AG20443 (cell line): Measurements from ENCODE around the gene B4GALT2.
A peak's percentile ranks its signal among the peaks of the same experiment; 100 is the strongest.

Experiments used
- DNase-seq: peaks from one replicate; pipeline ENCODE4 v3.0.0; 2012; ENCODE audit warnings: low spot score, mixed read lengths

Gene B4GALT2

DNA sequence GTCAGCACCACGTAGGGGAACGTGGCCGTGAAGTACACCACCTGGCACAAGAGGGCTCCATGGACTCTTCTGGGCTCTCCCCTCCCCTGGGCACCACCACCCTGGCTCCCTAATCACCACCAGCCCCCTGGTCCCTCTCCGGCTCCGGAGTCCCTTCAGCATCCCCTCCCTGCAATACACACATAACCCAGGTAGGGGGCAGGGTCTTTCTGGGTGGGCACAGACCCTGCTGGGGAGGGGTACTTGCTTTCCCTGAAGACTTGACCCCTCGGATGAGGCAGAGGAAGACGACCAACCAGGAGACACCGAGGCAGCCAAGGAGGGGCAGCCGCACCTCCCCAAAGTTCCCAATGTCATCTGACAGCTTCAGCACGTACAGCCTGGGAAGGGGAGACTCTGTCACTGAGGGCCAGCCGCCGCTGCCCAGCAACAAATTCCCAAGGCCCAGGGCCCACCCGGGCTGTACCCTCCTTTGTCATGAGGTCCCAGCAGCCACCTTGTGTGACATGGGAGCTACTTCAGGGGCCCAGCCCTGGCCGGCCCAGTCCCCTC is 23.7 kb downstream of the B4GALT2 start:
- DNase-seq: no peak

DNA sequence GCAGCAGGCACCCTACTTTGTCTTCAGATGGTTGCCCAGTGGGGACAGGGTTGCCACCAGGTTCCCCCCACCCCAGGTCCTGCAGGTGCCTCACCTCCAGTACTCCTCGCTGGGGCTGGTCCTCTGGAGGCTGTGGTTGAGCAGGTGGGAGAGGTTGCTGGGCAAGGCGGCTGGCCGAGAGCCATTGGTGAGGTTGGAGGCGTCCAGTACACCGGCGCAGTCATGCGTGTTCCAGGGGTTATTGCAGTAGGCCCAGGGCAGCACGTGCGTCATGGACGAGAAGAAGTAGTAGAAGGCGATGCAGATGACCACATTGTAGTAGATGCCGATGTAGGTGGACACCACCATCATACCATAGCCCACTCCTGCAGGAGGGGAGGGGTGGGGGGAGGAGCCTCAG is 29.2 kb downstream of the B4GALT2 start:
- DNase-seq: no peak

DNA sequence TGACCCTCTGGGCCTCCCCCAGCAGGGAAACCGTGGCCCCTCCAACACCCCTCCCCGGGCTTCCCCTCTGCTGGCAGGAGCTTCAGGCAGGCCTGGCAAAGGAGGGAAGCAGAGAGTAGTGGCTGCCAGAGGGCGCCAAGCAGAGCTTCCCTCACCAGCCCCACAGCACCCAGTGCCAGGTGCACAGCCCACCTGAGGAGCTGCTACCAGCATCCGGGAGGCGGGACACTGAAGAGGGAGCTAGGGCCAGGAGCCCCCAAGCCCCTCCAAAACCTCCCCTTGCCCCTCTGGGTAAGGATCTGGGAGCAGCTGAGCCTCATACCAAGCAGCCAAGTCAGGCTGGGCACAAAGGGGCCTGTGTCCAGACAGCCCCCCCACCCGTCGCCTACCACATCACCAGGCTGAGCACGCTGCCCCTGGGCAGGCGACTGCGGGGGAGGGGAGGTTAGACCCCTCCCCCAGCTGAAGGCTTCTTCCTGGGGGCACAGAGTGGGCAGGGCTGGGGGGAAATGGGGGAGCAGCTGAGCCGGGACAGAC is 32.0 kb downstream of the B4GALT2 start:
- no peak for DNase-seq

DNA sequence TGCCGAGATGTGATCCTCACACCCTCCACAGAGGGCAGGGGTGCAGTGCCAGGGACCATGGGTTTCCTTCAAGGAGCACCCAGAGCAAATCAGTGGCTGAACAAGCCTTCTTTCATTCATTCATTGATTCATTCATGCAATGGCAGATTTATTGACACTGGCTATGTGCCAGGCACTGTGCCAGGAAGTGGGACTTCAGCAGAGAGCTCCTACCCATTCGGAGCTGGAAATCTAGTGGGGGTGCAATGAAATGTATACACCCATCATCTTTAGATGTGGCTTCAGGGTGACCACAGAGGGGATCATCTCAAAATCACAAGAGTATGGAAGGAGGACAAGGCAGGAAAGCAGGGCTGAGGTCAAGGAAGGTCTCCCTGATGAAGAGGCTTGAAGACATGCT is 33.4 kb downstream of the B4GALT2 start:
- DNase-seq: no peak

DNA sequence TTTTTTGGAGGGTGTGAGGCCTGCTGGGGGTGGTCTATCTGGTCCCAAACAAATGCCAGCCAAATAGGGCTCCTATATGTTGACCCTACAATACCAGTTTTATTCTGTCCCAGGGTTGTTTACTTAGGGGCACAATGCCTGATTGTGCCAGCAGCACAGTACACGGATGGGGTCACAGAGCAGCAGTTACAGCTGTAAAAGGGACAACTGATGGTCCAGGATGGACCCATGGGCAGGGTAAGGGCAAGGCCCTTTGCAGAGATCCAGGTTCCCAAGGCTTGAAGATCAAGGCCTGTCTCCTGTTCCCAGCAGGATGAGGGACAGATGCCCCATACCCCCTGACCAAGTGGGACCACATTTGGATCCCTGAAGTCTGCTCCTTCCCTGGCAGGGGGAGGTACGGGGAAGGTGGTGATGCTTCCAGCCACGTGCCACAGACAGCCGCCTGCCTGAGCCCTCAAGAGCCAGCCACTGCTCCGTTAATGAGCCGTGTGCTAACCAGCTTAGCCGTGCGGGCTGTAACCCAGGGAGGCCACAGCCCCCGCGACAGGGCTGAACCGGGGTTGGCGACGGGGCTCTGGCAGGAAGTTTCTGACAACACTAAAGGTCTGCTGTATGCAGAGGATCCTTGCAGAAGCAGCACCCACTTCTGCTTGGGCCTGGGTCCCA is 34.1 kb downstream of the B4GALT2 start:
- no peak for DNase-seq

DNA sequence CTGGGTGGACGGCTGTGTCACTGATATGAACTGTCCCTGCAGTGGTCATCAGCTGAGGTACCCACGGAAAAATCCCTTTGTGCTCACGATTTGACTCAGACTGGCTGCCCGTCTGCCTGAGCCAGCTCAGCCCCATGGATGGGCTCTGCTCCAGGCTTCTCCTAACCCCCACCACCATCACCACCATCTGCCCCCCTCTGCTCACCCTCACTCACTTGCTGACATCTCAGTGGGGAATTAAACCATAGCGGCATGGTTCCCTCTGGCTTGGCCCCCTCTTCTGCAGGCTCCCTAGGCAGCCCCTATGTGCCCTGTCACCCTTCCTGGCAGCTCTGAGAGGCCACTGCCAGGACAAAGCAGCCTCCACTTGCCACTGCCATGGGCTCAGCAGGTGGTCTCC is 34.9 kb downstream of the B4GALT2 start:
- no peak for DNase-seq

DNA sequence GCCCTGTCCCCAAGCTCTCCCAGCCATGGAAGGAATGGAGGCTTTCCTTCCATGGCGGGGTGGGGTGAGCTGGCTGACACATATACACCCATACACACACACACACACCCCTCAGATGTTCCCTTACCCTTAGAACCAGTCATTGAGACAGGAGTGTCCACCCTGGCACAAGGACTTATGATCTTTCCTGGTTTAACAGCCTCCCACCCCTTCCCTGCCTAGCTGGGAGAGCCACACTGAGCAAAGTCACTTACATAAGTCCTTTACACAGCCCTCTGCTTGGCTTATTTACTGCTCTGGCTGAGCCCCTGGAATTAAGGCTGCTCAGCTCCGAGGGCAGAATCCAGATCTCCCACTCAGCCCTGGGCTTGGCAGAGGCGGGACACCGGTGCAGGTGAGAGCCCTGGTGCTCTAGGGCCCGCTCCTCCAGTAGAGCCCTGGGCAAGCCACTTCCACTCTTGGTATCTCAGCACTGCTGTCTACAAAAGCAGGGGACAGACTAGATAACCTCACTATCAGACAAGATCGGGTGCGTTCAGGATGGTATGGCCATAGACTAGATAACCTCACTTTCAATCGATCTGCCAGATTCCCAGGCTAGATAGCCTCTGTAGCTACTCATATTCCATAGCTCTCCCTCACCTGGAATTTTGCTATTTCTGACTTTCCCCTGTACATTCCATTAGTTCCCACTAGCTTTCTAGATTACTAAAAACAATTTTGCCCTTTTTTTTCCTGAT is 35.5 kb downstream of the B4GALT2 start:
- no peak for DNase-seq

DNA sequence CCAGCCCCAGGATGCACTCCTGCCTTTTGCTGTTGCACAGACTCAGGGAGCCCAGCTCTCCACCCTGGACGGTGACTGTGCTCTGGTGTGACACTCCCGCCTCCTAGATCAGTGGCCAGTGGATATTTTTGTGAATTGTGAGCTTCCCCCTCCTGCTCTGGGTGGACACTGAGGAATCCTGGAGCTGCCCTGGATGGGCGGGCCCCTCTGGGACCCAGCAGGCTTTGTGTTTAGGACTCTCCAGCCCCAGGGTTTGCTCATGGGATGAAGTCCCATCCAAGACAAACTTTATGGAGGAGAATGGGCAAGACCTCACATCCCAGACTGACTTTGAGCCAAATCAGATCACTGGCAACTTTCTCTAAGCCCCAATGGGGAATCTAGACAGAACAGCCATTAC is 36.2 kb downstream of the B4GALT2 start:
- DNase-seq: peak; percentile 35

DNA sequence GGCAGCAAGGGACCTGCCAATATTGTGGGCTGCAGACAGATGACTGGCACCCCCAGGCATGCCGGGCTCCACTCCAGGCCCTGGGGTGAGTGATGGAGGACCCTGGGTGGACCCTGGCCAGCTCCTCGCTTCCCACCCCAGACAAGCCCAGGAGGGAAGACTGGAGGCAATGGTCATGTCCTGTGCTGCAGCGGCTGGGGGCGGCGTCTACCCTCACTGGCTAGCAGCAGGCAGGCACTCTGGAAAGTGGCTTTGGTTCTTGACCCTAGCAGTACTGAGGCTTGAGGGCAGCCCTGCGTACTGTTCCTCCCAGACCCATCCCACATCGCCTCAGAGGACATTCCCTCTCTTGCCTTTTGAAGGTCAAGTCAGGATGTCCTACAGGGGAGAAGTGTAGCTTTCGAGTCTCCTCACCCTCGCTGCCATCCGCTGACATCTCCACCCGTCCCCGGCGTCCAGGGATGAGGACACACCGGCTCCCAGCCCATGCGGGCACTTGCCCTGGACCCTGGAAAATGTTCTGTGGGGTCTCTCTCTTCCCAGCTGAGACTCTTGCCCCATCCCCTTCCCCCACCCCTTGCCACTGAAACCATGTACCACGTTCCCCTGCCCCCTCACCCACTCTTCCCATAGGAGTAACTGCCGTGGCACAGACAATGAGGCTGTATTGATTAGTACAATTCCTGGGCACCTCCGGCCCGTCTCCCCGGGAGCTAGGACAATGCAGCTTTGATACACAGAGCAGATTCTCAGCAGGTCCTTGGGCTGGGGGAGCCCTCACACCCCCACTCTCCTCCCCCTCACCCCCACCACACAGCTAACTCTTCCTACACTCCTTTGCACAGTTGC is 37.3 kb downstream of the B4GALT2 start:
- no peak for DNase-seq

DNA sequence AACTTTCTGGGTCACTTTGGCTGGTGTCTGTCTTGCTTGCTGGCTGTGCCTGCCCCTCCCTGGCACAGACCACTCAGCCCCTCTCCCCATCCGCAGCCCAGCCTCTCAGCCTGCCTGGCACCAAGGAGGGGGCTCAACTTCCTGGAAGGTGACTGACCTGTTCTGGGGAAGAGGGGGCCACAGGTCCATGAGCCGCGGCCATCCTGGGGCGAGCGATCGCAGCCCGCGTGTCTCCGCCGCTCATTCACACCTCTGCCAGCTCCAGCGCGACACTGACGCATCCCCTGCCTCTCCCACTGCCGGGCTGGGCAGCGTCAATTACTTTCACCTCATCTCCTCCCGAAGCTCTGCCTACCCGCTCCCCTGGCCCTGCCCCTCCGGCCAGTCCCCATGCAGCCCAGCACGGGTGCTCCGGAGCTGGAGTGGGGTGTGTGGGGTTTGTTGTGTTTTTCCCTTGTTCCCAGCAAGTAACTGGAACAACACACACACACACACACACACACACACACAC is 37.9 kb downstream of the B4GALT2 start:
- no peak for DNase-seq

DNA sequence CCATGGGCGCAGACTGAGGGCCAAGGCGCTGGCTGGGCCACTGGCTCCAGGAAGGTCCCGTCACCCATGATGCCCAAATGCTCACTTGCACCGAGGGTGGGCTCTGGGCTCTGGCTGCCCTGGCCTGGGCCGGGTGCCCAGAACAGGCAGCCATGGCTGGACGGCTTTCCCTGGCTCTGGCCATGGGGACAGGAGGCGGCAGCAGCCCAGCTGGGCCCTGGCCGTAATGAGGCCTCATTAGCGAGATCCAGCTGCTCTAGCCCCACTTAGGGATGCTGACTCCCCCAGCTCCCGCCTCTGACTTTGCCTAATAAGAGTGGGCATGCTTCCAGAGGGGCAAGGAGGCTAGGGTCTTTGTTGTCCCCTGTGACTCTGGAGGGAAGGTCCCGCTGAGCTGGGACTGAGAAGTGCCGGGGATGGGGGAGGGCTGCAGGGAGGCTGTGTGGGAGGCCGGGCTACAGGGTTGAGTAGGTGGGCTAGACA is 40.5 kb downstream of the B4GALT2 start:
- no peak for DNase-seq

DNA sequence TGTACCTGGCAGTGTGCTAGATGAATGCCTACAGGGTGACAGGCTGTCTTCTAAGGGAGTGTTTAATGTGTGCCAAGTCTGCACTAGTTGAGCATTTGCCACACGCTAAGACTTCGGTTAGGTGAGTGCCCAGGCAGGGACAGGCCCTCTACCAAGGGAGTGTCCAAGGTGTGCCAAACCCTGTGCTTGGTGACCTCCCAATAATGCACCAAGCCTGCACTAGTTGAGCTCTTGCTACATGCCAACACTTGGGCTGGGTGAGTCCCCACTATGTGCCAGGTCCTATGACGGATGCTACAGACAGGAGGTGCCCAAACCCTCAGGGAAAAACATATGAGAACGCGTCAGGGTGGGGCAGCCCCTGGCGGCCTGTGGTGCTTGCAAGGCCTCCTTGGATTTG is 41.5 kb downstream of the B4GALT2 start:
- DNase-seq: no peak

DNA sequence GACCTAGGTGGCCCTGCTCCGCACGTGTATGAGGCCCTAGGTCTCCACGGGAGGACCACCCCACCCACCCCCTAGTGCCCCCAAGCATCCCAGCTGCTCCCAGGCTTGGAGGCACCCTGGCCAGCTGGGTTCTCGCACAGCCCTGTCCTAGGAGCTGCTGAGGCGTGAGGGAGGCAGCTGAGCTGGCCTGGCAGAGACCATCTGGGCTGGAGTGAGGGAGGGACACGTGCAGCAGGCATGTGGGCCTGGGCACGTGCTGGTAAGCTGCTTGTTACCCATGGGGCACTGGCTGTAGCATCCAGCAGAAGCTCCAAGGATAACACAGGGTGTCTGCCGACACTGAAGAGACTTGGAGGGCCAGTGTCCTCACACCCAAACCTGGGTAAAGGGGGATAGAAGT is 42.1 kb downstream of the B4GALT2 start:
- no peak for DNase-seq

DNA sequence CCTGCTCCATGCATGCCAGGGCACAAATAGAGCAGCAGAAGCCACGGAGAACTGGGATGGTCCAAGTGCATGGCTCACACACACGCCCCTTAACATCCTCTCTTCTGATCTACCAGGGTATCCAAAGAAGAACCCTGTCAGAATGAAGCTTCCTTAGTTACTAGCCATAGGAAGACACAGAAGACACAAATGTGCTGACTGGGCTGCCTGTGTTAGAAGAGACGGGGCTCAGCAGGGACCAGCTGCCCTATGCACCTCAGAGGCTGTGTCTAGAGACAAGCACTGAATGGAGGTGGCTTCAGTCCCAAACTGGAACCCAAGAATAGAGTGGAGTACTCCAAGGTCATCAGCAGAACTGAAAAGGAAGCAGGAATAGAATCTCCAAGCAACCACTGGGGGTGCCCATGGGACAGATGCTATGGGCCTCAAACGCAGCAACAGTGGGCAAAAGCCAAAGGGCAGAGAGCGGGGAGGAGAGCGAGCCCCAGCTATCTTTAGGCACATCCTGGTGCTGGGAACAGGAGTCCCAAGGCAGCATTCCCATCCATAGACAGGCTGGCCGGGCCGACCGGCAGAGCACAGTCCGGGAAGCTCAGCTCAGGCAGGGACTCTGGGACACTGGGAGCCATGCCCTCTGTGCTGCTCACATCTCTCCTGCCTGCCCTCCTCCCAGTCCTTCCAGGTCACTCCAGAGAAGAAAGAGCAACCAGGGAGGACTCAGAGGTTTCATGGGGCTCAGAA is 42.7 kb downstream of the B4GALT2 start:
- no peak for DNase-seq

DNA sequence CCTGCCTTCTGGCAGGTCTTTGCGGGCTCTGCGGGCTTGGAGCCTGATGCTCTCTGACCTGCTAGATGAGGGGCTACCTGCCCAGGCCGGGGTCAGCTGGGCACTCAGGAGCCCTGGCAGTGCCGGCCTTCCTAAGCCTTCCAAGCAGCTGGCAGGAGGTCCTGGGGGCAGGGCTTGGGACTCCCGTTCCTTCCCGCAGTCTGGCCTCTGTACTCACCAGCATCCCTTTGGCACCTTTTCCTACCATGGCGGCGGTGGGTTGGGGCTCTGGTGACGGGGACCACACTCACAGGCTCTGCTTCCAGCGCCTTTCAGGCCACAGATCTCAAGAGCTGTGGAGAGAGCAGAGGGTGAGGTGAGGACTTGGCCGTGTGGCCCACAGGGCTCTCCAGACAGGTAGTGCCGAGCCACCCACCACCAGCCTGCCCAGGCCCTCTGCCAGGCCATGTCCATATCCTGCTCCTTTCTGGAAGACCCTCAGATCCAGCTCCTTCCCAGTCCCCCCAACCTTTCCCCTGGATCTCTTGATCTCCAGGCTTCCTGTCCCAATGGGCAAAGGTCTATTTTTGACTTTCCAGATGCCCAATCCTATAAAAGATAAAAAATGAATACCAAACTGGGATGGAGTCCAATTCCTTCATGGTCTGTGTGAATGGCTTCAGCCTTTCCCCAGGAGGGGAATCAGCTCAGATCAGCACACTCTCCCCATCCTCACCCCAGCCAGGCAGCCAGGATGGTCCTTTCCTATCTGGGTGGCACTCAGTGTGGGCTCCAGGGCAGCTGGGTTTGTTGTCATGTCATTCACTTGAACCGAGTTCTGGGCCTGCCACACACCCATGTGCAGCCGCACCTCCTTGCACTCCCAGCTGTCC is 45.3 kb downstream of the B4GALT2 start:
- no peak for DNase-seq

DNA sequence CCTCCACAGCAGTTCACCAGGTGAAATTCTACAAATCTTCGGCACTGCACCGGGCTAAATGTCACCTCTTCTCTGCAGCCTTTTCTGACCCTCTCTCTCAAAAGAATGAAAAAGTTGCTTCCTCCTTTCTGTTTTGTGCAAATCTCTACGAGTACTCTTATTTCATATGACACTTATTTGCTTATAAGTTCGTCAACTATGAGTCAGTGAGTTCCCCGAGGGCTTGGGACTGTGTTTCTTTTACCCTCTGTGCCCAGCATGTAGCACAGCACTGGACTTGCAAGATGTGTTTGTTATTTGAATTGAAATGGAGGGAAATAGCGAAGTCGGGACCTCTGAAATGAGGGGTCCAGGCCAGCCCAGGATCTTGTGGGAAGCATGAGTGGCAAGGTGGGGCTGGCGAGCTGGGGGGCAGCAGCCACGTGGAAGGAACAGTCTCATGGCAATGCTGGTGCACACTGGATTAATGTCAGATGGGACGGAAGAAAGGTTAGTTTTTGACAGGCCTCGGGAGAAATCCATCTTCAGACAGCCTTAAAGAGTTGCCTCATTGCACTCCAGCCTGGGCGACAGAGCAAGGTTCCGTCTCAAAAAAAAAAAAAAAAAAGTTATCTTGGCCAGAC is 46.0 kb downstream of the B4GALT2 start:
- no peak for DNase-seq

DNA sequence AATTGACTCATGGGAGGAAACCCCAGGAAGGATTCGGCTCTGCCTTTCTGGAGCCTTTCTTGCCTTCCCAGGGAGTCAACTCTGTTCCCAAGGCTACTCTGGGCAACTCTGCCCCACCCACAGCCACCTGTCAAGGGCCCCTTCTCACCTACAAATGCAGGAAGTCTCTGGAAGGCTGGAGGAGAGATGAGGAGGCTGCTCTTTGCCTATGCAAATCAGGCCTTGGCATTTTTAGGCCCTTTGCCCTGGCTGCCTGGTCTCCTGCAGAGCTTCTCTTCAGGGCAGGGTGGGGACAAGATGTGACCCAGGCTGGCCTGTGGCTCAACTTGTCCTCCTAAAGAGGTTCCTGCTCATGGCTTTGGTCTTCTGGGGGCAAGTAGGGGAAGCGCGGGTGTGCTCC is 46.8 kb downstream of the B4GALT2 start:
- no peak for DNase-seq

DNA sequence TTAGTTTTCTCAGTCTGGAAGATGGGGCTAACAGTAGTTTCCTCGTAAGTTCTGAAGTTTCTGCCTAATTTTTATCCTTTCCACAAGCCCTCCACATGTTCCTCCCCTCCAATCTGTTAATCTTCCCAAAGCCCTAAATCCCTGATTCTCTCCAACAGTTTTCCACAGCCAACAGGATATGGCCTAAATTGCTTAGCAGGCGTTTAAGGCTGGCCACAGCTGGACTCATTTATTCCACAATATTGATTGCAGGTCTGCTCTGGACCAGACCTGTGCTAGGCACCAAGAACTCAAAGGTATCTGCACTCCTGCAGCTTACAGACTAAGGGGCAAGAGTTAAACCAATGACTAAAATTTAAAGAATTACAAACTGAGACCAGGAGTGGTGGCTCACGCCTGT is 48.3 kb downstream of the B4GALT2 start:
- DNase-seq: no peak

DNA sequence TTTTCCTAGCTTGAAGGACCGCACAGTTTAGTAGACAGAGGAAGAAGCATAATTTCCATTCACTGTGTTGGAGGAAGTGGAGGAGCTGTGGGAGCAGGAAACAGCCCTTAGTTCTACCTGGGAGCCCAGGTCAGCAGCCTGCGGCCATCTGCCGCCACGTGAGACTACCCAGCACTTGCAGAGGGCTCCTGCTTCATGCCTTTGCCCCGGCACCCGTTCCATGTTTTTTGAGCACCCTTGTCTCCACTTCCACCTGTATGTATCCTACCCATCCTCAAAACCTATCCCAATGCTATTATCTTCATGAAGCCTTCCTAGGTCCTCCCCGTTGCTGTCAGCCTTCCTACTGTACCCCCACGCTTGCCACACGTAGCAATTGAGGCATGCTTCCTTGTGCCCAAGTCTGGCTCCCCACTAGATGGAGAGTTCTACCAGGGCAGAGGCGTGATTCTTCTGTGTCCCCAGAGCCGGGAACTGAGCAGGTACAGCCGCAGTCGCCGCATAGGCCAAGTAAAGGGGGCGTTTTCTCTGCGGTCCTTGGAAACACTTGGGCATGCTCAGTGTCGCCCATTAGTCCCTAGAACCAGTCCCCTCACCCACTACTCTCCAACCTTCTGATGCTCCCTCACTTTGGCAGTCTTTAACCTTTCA is 50.4 kb downstream of the B4GALT2 start:
- peak; percentile 61 for DNase-seq
